Stimulated activated CD8-positive, alpha-beta memory T cell treated with anti-CD3 and anti-CD28 coated beads, Interleukin-7, amount 100 ng/mL, for 4 hours (primary cell): ENCODE results near the gene NDUFB10.

ENCODE experiments used
- DNase-seq, 2 donors: peaks; one replicate each; pipeline ENCODE4 v3.0.0-alpha.2; 2020; ENCODE audit warnings: low read depth in 2 of 2

NDUFB10 gene

DNA sequence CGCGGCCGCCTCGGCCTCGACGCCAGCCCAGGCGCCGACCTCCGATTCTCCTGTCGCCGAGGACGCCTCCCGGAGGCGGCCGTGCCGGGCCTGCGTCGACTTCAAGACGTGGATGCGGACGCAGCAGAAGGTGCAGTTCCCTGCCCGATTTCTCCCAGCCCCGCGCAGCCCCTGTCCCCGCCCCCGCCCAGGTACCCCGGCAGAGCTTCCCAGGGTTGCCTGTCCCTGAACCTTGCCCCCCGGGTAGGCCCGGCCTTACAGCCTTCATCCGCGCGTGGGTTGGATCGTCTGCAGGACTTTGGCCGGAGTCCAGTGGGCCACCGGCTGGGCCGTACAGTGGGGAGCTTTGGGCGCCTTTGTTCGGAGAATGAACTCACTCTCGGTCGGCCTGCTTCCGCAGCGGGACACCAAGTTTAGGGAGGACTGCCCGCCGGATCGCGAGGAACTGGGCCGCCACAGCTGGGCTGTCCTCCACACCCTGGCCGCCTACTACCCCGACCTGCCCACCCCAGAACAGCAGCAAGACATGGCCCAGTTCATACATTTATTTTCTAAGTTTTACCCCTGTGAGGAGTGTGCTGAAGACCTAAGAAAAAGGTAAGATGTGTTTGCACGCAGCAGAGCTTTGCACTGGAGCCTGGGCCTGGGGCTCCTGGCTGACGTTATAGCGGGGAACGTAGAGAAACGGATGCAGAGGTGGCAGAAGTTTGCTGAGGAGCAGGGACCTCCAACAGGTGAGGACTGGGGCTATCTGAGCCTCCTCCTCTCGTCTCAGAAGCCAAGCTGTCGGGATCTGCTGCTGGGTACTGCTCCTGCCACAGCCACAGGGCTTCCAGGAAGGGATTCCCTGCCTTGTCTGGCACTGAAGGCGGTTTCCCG lies 25.2 kb downstream of the NDUFB10 start:
- DNase-seq, result no peak

DNA sequence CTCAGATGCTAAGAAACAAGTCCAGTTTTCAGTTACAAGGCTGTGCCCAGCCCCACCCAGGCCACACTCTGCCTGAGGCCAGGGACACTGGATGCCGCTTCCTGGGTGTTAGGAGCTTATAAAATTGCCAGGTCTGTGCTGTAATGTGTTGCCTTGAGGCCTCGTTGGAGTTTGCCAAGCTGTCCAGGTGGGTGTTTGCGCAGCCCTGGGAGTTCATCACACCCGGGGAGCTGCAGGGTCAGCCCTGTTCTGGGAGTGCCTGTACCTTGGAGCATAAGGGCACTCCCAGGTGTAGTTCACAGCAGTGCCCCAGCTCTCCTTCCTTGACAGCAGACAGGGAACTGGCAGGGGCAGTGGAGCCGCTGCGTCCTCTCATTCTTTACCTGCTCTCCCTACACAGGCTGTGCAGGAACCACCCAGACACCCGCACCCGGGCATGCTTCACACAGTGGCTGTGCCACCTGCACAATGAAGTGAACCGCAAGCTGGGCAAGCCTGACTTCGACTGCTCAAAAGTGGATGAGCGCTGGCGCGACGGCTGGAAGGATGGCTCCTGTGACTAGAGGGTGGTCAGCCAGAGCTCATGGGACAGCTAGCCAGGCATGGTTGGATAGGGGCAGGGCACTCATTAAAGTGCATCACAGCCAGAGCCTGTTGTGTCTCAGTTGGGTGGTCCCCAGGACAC lies 26.3 kb downstream of the NDUFB10 start:
- DNase-seq, result no peak

- no peak for DNase-seq
Observed at GRCh38 chr16:1987198-1987597, 27.9 kb downstream of the NDUFB10 start.

DNA sequence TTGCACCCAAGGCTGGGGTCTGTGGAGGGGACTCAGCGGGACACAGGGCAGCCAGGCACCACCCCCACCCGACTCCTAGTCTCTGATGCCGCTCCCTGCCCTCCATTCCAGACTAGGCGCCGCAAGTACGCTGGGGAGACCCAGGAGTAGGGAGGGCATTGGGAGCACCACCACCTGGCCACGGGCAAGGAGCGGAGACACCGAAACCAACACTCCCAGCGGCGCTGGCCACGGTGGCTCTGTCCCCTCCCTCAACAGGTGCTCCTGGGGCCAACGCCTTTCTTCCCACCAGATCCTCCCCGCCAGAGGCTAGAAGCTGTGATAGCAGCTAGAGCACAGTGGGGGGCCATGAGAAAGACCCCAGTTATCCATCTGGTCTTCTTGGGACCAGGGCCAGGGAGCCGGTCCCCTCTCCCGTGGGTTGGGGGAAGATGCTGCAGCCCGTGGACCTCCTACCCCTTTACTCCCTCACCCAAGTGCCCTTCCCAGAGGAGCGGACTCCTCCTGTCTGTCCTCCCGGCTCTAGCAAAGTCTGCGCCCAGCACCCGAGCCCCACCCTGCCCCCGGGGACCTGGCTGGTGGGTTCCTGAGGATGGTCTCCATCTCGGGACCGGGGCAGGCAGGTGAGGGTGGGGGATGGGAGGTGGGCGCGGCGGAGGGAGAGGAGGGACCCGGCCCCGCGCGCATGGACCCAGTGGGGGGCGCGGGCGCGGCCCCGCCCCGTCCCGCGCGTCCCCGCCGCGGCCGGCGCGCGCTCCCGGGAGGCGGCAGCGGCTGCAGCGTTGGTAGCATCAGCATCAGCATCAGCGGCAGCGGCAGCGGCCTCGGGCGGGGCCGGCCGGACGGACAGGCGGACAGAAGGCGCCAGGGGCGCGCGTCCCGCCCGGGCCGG lies 30.1 kb downstream of the NDUFB10 start, which contains the start of gene SYNGR3:
SYNGR3 (plus strand) TSS at position 762 of the 892 bp plus-strand sequence. CDS start 133 bp downstream, outside the sequence.
- no peak for DNase-seq

DNA sequence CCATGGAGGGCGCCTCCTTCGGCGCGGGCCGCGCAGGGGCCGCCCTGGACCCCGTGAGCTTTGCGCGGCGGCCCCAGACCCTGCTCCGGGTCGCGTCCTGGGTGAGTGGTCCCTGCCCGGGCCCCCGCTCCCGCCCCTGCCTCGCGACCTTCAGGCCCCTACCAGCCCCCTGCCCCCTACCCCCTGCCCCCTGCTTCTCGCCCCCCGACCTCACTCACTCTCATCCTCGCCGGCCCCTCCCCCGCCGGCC lies 30.7 kb downstream of the NDUFB10 start:
- no peak for DNase-seq

DNA sequence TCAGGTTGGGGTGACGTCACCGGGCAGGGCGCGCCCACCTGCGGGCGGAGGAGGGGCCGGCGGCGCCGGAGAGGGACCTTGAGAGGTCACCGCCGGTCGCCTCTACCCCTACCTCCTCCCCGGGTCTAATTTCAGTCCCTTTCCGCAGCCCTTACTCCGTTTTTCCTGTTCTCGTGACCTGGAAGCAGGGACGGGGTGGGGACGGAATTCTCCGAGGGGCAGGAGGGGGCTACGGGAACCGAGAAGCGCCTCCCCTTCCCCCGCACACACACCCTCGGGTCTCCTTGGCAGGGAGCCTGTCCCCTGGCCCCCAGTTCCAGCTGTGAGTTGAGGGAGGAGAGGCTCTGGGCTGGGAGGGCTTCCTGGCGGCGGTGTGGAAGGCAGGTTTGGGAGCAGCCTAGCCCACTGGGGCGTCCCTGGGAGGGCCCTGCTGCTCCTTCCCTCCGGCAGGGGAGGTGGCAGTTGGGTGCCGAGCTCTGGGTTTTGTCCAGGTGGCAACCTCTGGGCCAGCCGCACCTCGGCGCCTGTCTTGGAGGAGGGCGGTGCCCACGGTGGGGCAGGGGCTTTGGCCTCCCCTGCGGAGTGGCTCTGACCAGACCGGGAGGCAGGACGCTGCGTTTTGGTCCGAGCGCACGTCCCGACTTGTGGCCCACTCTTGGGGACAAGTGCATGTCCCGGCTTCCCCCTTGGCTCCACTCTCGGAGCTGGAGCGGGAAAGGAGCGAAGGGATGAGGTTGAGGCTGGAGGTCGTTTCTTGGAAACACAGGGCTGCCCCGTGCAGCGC lies 31.2 kb downstream of the NDUFB10 start:
- no peak for DNase-seq

DNA sequence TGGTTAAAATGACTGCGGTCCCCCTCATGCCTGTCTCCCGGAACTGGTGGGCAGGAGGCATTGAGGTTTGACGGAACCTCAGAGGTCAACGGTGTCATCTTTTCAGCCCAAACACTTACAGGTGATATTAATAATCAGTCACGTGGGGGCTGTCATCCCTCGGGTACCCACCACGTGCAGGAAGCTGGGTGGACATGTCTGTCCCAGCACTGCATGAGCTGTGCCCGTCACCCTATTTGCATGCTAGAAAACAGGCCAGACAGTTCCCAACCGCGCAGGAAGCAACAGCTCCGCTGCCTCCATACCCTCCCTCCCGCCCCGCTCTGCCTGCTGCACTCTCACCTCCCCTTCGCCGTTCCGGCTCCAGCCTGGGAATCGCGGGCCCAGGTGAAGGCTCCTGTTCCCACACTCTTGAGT lies 31.8 kb downstream of the NDUFB10 start:
- DNase-seq, result peak in 1 of 2 donors; percentile 47

DNA sequence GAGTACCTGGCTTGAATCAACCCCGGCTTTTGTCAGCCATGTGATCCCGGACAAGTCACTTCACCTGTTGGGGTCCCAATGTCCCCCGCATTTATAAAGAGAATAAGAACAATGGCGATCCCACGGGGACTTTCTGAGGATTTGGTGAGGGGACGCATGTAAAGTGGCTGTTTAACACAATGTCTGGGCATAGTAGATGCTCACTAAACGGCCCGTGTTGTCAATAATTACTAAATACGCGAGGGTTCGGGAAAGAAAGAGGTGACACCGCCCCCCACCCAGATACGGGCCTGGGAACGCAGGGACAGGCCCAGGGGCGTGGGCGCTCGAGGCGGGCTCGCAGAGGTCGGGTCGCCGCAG lies 32.2 kb downstream of the NDUFB10 start:
- no peak for DNase-seq

GRCh38 chr16:1991948-1992703 lies 32.8 kb downstream of the NDUFB10 start:
- peak; percentile 97 for DNase-seq

GRCh38 chr16:1992704-1993317 lies 33.5 kb downstream of the NDUFB10 start:
- DNase-seq, result no peak

DNA sequence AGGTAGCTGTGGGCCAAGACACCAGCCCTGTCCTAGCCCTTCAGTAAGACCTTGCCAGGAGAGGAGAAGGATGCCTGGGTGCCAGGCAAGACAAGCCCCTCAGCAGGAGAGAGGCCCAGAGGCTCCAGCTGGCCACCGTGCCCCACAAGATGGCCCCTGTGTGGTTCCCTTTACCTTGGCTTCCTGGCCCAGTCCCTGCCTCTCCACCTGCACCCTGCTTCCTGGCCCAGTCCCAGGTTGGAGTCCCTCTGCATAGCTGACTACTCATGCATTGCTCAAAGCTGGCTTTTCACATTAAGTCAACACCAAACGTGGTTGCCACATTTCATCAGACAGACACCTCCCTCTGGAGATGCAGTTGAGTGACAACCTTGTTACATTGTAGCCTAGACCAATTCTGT lies 34.4 kb downstream of the NDUFB10 start:
- DNase-seq, result no peak

- no peak for DNase-seq
Observed at GRCh38 chr16:1997494-1998359, 38.4 kb downstream of the NDUFB10 start.

- DNase-seq, result no peak
Observed at GRCh38 chr16:1998360-1998835, 39.1 kb downstream of the NDUFB10 start.

DNA sequence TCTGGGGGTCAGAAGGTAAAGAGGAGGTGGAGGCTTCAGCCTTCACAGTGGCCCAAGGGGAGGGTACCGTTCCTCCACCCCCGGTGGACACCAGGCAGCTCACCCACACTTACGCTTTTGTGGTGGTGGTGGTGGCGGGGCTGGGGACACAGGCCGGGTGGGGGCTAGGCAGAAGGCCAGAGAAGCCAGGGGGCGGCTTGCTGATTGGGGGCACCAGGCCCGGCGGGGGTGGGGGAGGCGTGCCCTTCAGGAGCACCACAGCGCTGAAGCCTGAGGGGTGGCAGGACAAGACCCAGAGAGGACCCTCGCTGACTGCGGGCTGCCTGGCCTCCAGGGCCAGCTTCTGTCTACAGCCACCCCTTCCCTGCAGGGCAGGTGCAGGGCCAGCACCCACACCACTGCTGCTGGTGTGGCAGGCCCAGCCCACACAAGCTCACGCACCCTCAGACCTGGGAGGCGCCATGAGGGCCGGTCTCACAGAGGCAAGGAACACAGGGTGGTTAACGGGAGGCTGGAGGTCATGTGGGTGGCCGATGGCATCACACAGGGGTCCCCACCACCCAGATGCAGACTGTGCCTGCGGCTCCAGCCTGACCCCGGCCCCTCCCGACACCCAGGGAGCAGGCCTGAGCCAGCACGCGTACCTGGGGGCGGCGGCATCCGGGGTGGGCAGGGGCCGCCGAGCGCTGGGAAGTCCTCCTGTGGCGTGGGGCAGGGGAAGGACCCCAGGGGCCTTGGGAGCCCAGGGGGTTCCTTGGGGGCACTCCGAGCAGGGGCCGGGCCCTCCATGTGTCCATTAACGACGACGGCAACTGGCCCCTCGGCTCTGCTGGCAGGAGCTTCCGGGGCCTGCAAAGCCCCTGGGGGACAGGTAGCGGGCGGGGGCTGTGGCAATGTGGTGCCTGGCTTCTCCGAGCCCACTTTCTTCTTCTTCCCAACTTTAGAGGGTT lies 39.8 kb downstream of the NDUFB10 start:
- DNase-seq, result no peak

- DNase-seq, result no peak
Observed at GRCh38 chr16:1999866-2000514, 40.7 kb downstream of the NDUFB10 start.

DNA sequence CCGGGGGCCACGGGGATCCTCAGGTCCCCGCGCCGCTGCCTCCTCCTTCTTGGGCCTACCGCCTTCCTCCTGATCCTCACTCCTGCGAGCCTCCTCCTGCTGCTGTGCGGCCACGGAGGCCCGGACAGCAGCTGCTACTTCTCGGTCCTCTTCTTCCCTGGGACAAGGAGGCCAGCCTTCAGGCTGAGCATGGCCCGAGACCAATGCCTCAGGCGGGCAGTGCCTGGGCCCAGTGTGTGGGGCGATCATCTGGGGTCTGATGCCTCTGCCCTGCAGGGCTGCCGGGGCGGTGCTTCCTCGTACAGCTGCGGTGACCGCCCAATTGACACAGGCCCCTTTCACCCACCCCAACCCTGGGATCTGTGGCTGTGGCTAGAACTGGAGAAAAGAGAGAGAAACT lies 41.7 kb downstream of the NDUFB10 start:
- DNase-seq, result no peak
